DOHH2 (cell line): ENCODE results near the gene USH1C.

Source experiments
- H3F3A ChIP-seq: fragments of 200-600 bp; sonication (generic), shearing (Covaris generic); 2 replicates; pipeline ENCODE4 v1.6.0; 2016; ENCODE audit warnings: antibody characterized with exemption, mild to moderate bottlenecking; ENCODE audit not compliant: control insufficient read depth, insufficient read depth
- H3K27ac ChIP-seq: fragments of 200-600 bp; sonication (generic); 2 replicates; pipeline ENCODE4 v1.5.1; 2014; ENCODE audit warnings: low read depth, mild to moderate bottlenecking, low read length, moderate library complexity
- H3K27me3 ChIP-seq: fragments of 200-600 bp; sonication (generic); 2 replicates; pipeline ENCODE4 v1.6.1; 2014; ENCODE audit warnings: mild to moderate bottlenecking, low read length, mixed read lengths; ENCODE audit not compliant: control insufficient read depth
- H3K36me3 ChIP-seq: fragments of 200-600 bp; sonication (generic); 2 replicates; pipeline ENCODE4 v1.6.1; 2014; ENCODE audit warnings: mild to moderate bottlenecking, low read length, moderate library complexity, mixed read lengths; ENCODE audit not compliant: control insufficient read depth
- H3K4me1 ChIP-seq: fragments of 200-600 bp; sonication (generic); 2 replicates; pipeline ENCODE4 v1.6.1; 2014; ENCODE audit warnings: mild to moderate bottlenecking, low read length, mixed read lengths; ENCODE audit not compliant: control insufficient read depth
- H3K4me2 ChIP-seq: fragments of 200-600 bp; sonication (generic); 2 replicates; pipeline ENCODE4 v1.6.0; 2014; ENCODE audit warnings: mild to moderate bottlenecking, low read length, moderate library complexity
- H3K4me3 ChIP-seq: fragments of 200-600 bp; sonication (generic); 2 replicates; pipeline ENCODE4 v1.5.1; 2014; ENCODE audit warnings: mild to moderate bottlenecking, low read length, mixed read lengths
- H3K79me2 ChIP-seq: fragments of 200-600 bp; sonication (generic); 2 replicates; pipeline ENCODE4 v1.6.1; 2014; ENCODE audit warnings: mild to moderate bottlenecking, low read length, mixed read lengths; ENCODE audit not compliant: control insufficient read depth
- H3K9me2 ChIP-seq: fragments of 200-600 bp; sonication (generic); replicated peaks from 2 replicates; pipeline ENCODE4 v1.6.1; 2014; ENCODE audit warnings: mild to moderate bottlenecking, low read length, mixed read lengths; ENCODE audit not compliant: control insufficient read depth
- H3K9me3 ChIP-seq: fragments of 200-600 bp; sonication (generic); 2 replicates; pipeline ENCODE4 v1.6.1; 2014; ENCODE audit warnings: antibody characterized with exemption, low read length, mixed read lengths; ENCODE audit not compliant: control insufficient read depth, insufficient read depth
- H4K20me1 ChIP-seq: fragments of 200-600 bp; sonication (generic); 2 replicates; pipeline ENCODE4 v1.6.0; 2014; ENCODE audit warnings: low read depth, mild to moderate bottlenecking, antibody characterized with exemption, low read length, moderate library complexity; ENCODE audit not compliant: control insufficient read depth, insufficient read depth
- EZH2phosphoT487 ChIP-seq: fragments of 200-600 bp; sonication (generic); IDR thresholded peaks from 2 replicates; pipeline ENCODE4 v1.6.1; 2017; ENCODE audit warnings: borderline replicate concordance, mild to moderate bottlenecking, antibody characterized with exemption, low read length, moderate library complexity, mixed read lengths
- TF ChIP-seq, protein P1 (sequence below): fragments of 200-600 bp; sonication (generic); IDR thresholded peaks from one replicate; pipeline ENCODE4 v1.5.1; 2014; ENCODE audit warnings: antibody characterized with exemption, mild to moderate bottlenecking, low read depth, low read length; ENCODE audit not compliant: poor library complexity, severe bottlenecking

Gene USH1C

DNA sequence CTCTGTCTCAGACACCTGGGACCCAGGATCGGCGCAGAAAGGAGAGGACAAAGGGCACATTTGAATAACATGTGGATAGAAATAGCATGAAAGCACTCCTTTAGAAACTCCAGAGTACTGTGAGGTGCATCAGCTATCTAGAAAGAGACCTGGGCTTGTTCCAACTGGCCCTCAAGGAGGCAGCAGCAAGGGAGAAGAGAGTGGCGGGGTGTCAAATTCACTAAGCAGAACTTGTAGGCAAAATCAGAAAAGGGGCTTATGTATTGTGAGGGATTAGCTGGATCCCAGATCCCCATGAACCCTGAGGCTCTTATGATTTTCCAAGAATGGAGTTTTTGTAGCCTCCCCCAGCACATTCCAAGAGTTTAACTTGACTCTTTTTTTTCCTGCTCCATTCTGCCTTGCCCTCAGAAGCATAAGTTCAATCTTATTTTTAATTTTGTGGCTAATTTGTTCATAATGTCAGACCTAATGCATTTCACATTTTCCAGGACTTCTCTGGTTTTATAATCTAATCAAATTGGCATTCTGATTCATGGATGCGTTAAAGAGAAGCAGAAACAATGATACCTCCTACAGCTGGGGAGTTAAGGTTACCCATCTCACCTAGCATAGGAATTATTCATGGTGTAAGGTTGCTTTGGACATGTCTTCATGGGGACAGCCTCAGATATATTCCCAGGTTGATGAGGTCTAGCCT, 33.6 kb downstream of the USH1C start:
- Histone ChIP-seq H3K9me3 (no peaks in the 10 kb centered on the region), H3K4me3 (no peak overlapping the region), H4K20me1 (no peaks in the 10 kb centered on the region), H3K4me1 (no peaks in the 10 kb centered on the region), H3K79me2 (no peaks in the 10 kb centered on the region), H3K27me3 (peaks cover 20% of the 10 kb centered on the region; the same call in 1 of the 2 replicates), H3K9me2 (no peaks in the 10 kb centered on the region), H3F3A (no peaks in the 10 kb centered on the region), H3K4me2 (no peak overlapping the region), H3K27ac (no peak overlapping the region), H3K36me3 (no peaks in the 10 kb centered on the region)
- TF ChIP-seq EZH2phosphoT487 = no peak
- TF ChIP-seq, protein P1, sequence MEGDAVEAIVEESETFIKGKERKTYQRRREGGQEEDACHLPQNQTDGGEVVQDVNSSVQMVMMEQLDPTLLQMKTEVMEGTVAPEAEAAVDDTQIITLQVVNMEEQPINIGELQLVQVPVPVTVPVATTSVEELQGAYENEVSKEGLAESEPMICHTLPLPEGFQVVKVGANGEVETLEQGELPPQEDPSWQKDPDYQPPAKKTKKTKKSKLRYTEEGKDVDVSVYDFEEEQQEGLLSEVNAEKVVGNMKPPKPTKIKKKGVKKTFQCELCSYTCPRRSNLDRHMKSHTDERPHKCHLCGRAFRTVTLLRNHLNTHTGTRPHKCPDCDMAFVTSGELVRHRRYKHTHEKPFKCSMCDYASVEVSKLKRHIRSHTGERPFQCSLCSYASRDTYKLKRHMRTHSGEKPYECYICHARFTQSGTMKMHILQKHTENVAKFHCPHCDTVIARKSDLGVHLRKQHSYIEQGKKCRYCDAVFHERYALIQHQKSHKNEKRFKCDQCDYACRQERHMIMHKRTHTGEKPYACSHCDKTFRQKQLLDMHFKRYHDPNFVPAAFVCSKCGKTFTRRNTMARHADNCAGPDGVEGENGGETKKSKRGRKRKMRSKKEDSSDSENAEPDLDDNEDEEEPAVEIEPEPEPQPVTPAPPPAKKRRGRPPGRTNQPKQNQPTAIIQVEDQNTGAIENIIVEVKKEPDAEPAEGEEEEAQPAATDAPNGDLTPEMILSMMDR = no peak

DNA sequence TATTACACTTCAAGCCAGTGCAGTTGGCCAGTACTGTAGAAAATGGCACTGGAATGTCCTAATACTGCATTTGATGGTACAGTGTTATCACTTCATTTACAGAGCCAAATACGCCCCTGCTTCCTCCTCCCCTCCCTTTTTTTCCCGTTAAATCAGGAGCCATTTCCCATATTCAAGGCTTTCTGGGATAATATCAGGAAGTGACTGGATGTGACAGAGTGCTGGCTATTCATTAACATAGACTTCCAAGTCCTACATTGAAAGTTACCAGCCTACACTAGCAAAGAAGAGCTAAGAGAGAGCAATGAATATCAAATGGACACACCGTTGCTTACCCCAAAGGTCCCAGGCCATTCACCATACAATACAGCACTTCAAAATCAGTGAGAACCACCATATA, 35.4 kb downstream of the USH1C start:
- H3K4me2 ChIP-seq = no peak overlapping the region

DNA sequence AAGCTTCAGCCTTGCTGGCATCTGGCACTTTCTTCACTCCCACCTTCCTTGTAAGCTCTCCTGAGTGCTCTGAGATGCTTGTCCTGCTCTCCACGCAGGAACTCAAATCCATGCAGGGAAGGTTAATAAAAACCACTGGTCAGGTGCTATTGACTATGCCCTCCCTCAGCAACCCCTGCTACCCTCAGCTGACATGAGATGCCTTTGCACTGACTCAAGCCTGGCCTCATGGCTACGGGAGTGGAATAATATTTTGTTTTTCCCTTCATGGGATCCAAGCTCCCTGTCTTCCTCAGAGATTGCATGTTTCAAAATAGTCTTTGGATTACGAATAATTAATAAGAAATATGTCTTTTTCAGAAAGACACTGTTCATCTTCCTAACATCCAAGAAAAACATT, 35.9 kb downstream of the USH1C start:
- Histone ChIP-seq H3F3A (no peaks in the 10 kb centered on the region), H3K4me2 (no peak overlapping the region), H3K27ac (no peak overlapping the region), H3K36me3 (no peaks in the 10 kb centered on the region), H3K9me2 (no peaks in the 10 kb centered on the region), H3K79me2 (no peaks in the 10 kb centered on the region), H3K4me3 (no peak overlapping the region), H3K9me3 (no peaks in the 10 kb centered on the region), H3K27me3 (peaks cover 20% of the 10 kb centered on the region; the same call in 1 of the 2 replicates), H3K4me1 (no peaks in the 10 kb centered on the region), H4K20me1 (no peaks in the 10 kb centered on the region)
- TF ChIP-seq EZH2phosphoT487 = no peak
- TF ChIP-seq, protein P1 = no peak

More for the DNA sequence above, 35.4 kb downstream of the USH1C start:
- Histone ChIP-seq H4K20me1 (no peaks in the 10 kb centered on the region), H3K79me2 (no peaks in the 10 kb centered on the region), H3K9me2 (no peaks in the 10 kb centered on the region), H3K27ac (no peak overlapping the region), H3K4me1 (no peaks in the 10 kb centered on the region), H3K27me3 (peaks cover 20% of the 10 kb centered on the region; the same call in 1 of the 2 replicates), H3K4me3 (no peak overlapping the region), H3K9me3 (no peaks in the 10 kb centered on the region), H3F3A (no peaks in the 10 kb centered on the region), H3K36me3 (no peaks in the 10 kb centered on the region)
- TF ChIP-seq, protein P1 = no peak
- TF ChIP-seq EZH2phosphoT487 = no peak
